Measurements from ENCODE around the gene FAM81A. TPM values are rescaled to one million over a fixed set of nuclear protein-coding genes. Genes with fewer than 3 reads are reported as not detected.

FAM81A gene
- total RNA-seq, 6 experiments from 2014 or later, result not detected

DNA sequence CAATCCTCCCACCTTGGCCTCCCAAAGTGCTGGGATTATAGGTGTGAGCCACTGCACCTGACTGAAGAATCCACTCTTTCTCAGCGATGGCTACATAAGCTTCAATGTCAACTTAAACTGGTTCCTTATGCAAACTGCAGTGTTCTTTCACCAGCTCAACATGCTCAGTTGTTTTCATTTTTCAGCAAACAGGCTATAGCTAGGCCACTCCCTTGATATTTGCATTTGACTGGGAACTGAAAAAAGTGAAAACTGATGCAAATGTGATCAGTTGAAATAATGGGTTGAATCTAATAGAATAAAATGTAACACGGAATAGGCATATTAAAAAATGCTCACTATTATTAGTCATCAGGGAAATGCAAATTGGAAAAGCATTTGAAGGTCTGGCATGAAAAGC lies 99.4 kb downstream of the FAM81A start:
- no peaks in the 10 kb centered on the region for H3K9me3 Mint-ChIP-seq
- TF ChIP-seq, protein P1, sequence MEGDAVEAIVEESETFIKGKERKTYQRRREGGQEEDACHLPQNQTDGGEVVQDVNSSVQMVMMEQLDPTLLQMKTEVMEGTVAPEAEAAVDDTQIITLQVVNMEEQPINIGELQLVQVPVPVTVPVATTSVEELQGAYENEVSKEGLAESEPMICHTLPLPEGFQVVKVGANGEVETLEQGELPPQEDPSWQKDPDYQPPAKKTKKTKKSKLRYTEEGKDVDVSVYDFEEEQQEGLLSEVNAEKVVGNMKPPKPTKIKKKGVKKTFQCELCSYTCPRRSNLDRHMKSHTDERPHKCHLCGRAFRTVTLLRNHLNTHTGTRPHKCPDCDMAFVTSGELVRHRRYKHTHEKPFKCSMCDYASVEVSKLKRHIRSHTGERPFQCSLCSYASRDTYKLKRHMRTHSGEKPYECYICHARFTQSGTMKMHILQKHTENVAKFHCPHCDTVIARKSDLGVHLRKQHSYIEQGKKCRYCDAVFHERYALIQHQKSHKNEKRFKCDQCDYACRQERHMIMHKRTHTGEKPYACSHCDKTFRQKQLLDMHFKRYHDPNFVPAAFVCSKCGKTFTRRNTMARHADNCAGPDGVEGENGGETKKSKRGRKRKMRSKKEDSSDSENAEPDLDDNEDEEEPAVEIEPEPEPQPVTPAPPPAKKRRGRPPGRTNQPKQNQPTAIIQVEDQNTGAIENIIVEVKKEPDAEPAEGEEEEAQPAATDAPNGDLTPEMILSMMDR (IDR thresholded peaks at IDR 0.05), result no peak
- H3K4me3 Mint-ChIP-seq, result no peak overlapping the region
- DNase-seq, result no peak
- peaks cover 7% of the 10 kb centered on the region for H3K4me1 Mint-ChIP-seq (ENCODE audit: low read depth)
- no peak overlapping the region for H3K27ac Mint-ChIP-seq
- H3K36me3 Mint-ChIP-seq (ENCODE audit: low read depth), result no peaks in the 10 kb centered on the region
- H3K27me3 Mint-ChIP-seq (ENCODE audit: insufficient read depth), result peaks cover 7% of the 10 kb centered on the region; the same call in 1 of the 2 replicates

DNA sequence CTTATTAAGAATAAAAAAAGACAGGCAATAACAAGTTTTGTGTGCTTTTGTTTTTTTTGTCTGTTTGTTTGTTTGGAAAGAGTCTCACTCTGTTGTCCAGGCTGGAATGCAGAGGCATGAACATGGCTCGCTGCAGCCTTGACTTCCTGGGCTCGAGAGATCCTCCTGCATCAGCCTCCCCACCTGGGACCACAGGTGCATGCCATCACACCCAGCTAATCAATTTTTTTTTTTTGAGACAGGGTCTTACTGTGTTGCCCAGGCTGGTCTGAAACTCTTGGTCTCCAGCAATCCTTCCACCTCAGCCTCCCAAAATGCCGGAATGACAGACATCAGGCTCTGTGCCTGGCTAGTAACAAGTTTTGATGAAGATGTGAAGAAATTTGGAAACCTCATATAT lies 100.5 kb downstream of the FAM81A start:
- H3K36me3 Mint-ChIP-seq (ENCODE audit: low read depth), result no peaks in the 10 kb centered on the region
- no peak overlapping the region for H3K27ac Mint-ChIP-seq
- no peak for DNase-seq
- no peaks in the 10 kb centered on the region for H3K9me3 Mint-ChIP-seq
- H3K4me1 Mint-ChIP-seq (ENCODE audit: low read depth), result no peaks in the 10 kb centered on the region
- TF ChIP-seq, protein P1 (IDR thresholded peaks at IDR 0.05), result no peak
- no peak overlapping the region for H3K4me3 Mint-ChIP-seq
- H3K27me3 Mint-ChIP-seq (ENCODE audit: insufficient read depth), result peaks cover 15% of the 10 kb centered on the region

DNA sequence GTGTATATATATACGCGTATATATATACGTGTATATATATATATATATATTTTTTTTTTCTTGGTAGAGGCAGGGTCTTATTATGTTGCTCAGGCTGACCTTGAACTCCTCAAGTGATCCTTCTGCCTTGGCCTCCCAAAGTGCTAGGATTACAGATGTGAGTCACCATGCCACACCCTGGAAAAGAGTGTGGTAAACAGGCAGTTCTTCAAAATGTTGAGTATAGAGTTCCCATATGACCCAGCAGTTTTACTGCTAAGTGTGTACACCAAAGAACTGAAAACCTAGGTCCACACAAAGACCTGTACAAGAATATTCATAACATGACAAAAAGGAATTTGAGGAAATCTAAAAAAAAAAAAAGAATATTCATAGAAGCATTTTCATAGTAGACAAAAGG lies 101.8 kb downstream of the FAM81A start:
- DNase-seq, result no peak
- H3K36me3 Mint-ChIP-seq (ENCODE audit: low read depth), result no peaks in the 10 kb centered on the region
- TF ChIP-seq, protein P1 (IDR thresholded peaks at IDR 0.05), result no peak
- H3K4me3 Mint-ChIP-seq, result no peak overlapping the region
- no peak overlapping the region for H3K27ac Mint-ChIP-seq
- H3K9me3 Mint-ChIP-seq, result no peaks in the 10 kb centered on the region
- H3K4me1 Mint-ChIP-seq (ENCODE audit: low read depth), result no peaks in the 10 kb centered on the region
- peaks cover 20% of the 10 kb centered on the region for H3K27me3 Mint-ChIP-seq (ENCODE audit: insufficient read depth)

- H3K4me3 Mint-ChIP-seq, result no peak overlapping the region
- no peaks in the 10 kb centered on the region for H3K9me3 Mint-ChIP-seq
- TF ChIP-seq, protein P1 (IDR thresholded peaks at IDR 0.05), result no peak
- peaks cover 20% of the 10 kb centered on the region for H3K27me3 Mint-ChIP-seq (ENCODE audit: insufficient read depth)
- no peaks in the 10 kb centered on the region for H3K36me3 Mint-ChIP-seq (ENCODE audit: low read depth)
- no peak for DNase-seq
- H3K27ac Mint-ChIP-seq, result no peak overlapping the region
- H3K4me1 Mint-ChIP-seq (ENCODE audit: low read depth), result no peaks in the 10 kb centered on the region
Observed at GRCh38 chr15:59540654-59541053, 102.7 kb downstream of the FAM81A start.

DNA sequence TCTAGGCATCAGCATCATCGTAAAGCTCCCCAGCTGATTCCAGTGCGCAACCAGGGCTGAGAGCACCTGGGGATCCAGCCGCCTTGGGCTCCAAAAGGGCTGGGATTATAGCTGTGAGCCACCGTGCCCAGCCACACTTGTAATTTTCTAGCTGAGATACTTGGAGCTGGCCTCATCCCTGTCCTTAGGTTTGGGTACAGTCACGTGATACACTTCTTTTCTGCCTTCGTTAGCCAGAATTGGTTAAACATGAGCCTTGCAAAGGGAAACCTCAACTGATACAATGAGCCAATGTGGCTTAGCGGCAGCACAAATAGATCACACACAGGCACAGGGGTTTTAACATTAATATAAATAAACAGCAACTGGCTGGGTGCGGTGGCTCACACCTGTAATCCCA lies 103.8 kb downstream of the FAM81A start:
- Mint-ChIP-seq H3K9me3 (no peaks in the 10 kb centered on the region), H3K4me1 (ENCODE audit: low read depth) (no peaks in the 10 kb centered on the region)
- no peak for DNase-seq

More for the DNA sequence above, 103.8 kb downstream of the FAM81A start:
- Mint-ChIP-seq H3K36me3 (ENCODE audit: low read depth) (no peaks in the 10 kb centered on the region), H3K27me3 (ENCODE audit: insufficient read depth) (peaks cover 22% of the 10 kb centered on the region), H3K27ac (no peak overlapping the region), H3K4me3 (no peak overlapping the region)
- TF ChIP-seq, protein P1 (IDR thresholded peaks at IDR 0.05), result no peak

Measured in HFFc6 (cell line).